Suprapubic skin (tissue), 4 donors: Measurements from ENCODE around the gene MTHFD2. TPM values are rescaled to one million over a fixed set of nuclear protein-coding genes. Genes with fewer than 3 reads are reported as not detected.

ENCODE experiments used
- DNase-seq, 2 donors: peaks; one replicate each; pipeline ENCODE4 v3.0.0-alpha.2; 2019; ENCODE audit warnings: low spot score in 2 of 2
- H3K27ac ChIP-seq: fragments of 200-600 bp; sonication (generic); one replicate; pipeline ENCODE4 v1.5.1; 2019
- H3K27me3 ChIP-seq: fragments of 200-600 bp; sonication (generic); one replicate; pipeline ENCODE4 v1.5.1; 2019
- H3K36me3 ChIP-seq: fragments of 200-600 bp; sonication (generic); one replicate; pipeline ENCODE4 v1.5.1; 2019
- H3K4me1 ChIP-seq: fragments of 200-600 bp; sonication (generic); one replicate; pipeline ENCODE4 v1.5.1; 2019
- H3K4me3 ChIP-seq: fragments of 200-600 bp; sonication (generic); one replicate; pipeline ENCODE4 v1.5.1; 2019; ENCODE audit warnings: mild to moderate bottlenecking
- H3K9me3 ChIP-seq: fragments of 200-600 bp; sonication (generic); one replicate; pipeline ENCODE4 v1.5.1; 2019
- CTCF ChIP-seq, 2 donors: fragments of 200-600 bp in 1 of 2; fragments of 450-650 bp in 1 of 2; sonication (generic) in 1 of 2; IDR thresholded peaks; one replicate each; pipeline ENCODE4 v1.5.1; 2016 to 2019; ENCODE audit warnings: antibody characterized with exemption in 2 of 2, mild to moderate bottlenecking in 1 of 2, moderate library complexity in 1 of 2
- EP300 ChIP-seq: sonication (generic); formaldehyde crosslinking; IDR thresholded peaks from one replicate; pipeline ENCODE4 v1.6.1; 2017; ENCODE audit warnings: antibody characterized with exemption
- POLR2A ChIP-seq, 2 donors: fragments of 450-650 bp; IDR thresholded peaks; one replicate each; pipeline ENCODE4 v1.6.1; 2017; ENCODE audit warnings: antibody characterized with exemption in 2 of 2, mild to moderate bottlenecking in 2 of 2, moderate library complexity in 2 of 2
- POLR2AphosphoS5 ChIP-seq, 3 donors: sonication (generic); formaldehyde crosslinking; IDR thresholded peaks; one replicate each; pipeline ENCODE4 v1.6.1; 2017; ENCODE audit warnings: antibody characterized with exemption in 3 of 3
- WGBS: methylation state at CpG from one replicate; pipeline ENCODE4 v1.1.5; 2018; 5-methylcytosine and 5-hydroxymethylcytosine counted together
- total RNA-seq, 4 donors: library from RNA; depleted of rRNA; stranded (reverse); fragments of >200 nt; gene quantifications; one replicate each; pipeline ENCODE4 v1.1.0, GENCODE V29; 2016

The MTHFD2 gene
- total RNA-seq, 4 donors from 2014 or later, result 15.5 to 28.1 (median 17.5) TPM

- no peaks in the 10 kb centered on the region for H3K9me3 ChIP-seq
- TF ChIP-seq POLR2A (IDR thresholded peaks at IDR 0.05) (no peak), CTCF (IDR thresholded peaks at IDR 0.05) (no peak), POLR2AphosphoS5 (IDR thresholded peaks at IDR 0.05) (no peak), EP300 (no peak)
- H3K27me3 ChIP-seq, result no peaks in the 10 kb centered on the region
- H3K27ac ChIP-seq, result no peak overlapping the region
- WGBS, result 92% methylated on average over 2 of the region's 2 CpGs
- peaks cover 36% of the 10 kb centered on the region for H3K36me3 ChIP-seq
- H3K4me1 ChIP-seq, result no peaks in the 10 kb centered on the region
- DNase-seq, result no peak
- H3K4me3 ChIP-seq, result no peak overlapping the region
Observed at GRCh38 chr2:74216642-74217041, 18.2 kb downstream of the MTHFD2 start.

DNA sequence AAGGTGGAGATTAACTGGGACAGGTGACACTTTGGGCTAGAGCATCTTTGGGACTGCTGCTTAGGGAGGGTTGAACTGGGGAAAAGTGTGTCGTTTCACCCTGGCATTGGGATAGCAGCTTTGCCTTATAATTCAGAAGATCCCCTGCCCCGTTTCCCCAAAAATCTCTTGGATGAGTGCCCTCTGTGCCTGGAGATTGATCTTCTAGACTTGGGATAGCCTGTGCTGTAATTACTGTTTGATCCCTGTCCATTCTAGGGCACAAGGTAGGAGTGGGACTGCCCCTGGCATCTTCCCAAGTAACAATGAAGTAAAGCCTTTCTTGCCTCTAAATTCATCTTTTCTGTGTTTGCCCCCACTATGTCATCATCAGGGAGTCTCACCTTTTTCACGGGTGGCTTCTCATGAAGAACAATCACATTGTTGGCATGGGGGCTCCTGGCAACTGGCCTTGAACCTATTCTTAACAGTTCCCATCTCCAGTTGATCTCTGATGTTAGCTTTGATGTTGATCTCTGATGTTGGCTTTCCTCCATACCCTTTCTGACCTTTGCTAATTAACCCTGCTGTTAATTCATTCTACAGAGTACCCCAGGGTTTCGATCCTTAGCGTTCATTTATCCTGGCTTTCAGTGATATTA is 21.6 kb downstream of the MTHFD2 start:
- no peaks in the 10 kb centered on the region for H3K9me3 ChIP-seq
- DNase-seq, result no peak
- H3K4me1 ChIP-seq, result no peaks in the 10 kb centered on the region
- no peak overlapping the region for H3K27ac ChIP-seq
- H3K27me3 ChIP-seq, result no peaks in the 10 kb centered on the region
- WGBS, result 92% methylated on average over 5 of the region's 5 CpGs
- peaks cover 12% of the 10 kb centered on the region for H3K36me3 ChIP-seq
- H3K4me3 ChIP-seq, result no peak overlapping the region
- TF ChIP-seq CTCF (IDR thresholded peaks at IDR 0.05) (no peak), POLR2A (IDR thresholded peaks at IDR 0.05) (no peak), EP300 (no peak), POLR2AphosphoS5 (IDR thresholded peaks at IDR 0.05) (no peak)

GRCh38 chr2:74221091-74221490 is 22.7 kb downstream of the MTHFD2 start:
- Histone ChIP-seq H3K27ac (no peak overlapping the region), H3K4me3 (no peak overlapping the region), H3K9me3 (no peaks in the 10 kb centered on the region), H3K27me3 (no peaks in the 10 kb centered on the region), H3K4me1 (peaks cover 5% of the 10 kb centered on the region), H3K36me3 (peaks cover 5% of the 10 kb centered on the region)
- TF ChIP-seq POLR2A (IDR thresholded peaks at IDR 0.05) (no peak), EP300 (no peak), CTCF (IDR thresholded peaks at IDR 0.05) (no peak), POLR2AphosphoS5 (IDR thresholded peaks at IDR 0.05) (no peak)
- no peak for DNase-seq
- 96% methylated on average over 6 of the region's 6 CpGs for WGBS

- Histone ChIP-seq H3K27me3 (no peaks in the 10 kb centered on the region), H3K36me3 (peaks cover 5% of the 10 kb centered on the region), H3K4me3 (no peak overlapping the region), H3K27ac (no peak overlapping the region), H3K4me1 (peaks cover 12% of the 10 kb centered on the region), H3K9me3 (no peaks in the 10 kb centered on the region)
- no peak for DNase-seq
- TF ChIP-seq EP300, result no peak
- TF ChIP-seq POLR2A (IDR thresholded peaks at IDR 0.05), result no peak
- no peak for TF ChIP-seq CTCF (IDR thresholded peaks at IDR 0.05)
- TF ChIP-seq POLR2AphosphoS5 (IDR thresholded peaks at IDR 0.05), result no peak
- 93% methylated on average over 6 of the region's 6 CpGs for WGBS
Observed at GRCh38 chr2:74221604-74222299, 23.3 kb downstream of the MTHFD2 start.

- DNase-seq, result no peak
- Histone ChIP-seq H3K4me3 (no peak overlapping the region), H3K9me3 (no peaks in the 10 kb centered on the region), H3K4me1 (peaks cover 17% of the 10 kb centered on the region), H3K36me3 (peaks cover 5% of the 10 kb centered on the region), H3K27me3 (no peaks in the 10 kb centered on the region), H3K27ac (no peak overlapping the region)
- no peak for TF ChIP-seq CTCF (IDR thresholded peaks at IDR 0.05)
- TF ChIP-seq EP300, result no peak
- TF ChIP-seq POLR2AphosphoS5 (IDR thresholded peaks at IDR 0.05), result no peak
- no peak for TF ChIP-seq POLR2A (IDR thresholded peaks at IDR 0.05)
- 93% methylated on average over 6 of the region's 6 CpGs for WGBS
Observed at GRCh38 chr2:74222300-74222650, 23.9 kb downstream of the MTHFD2 start.
